Mesothelial cell of epicardium (in vitro differentiated cells): ENCODE data around the gene TMEM120B. TPM values are rescaled to one million over a fixed set of nuclear protein-coding genes. Genes with fewer than 3 reads are reported as not detected.

Experiments
- DNase-seq, 2 experiments: peaks; one replicate each; pipeline ENCODE4 v3.0.0; 2021; ENCODE audit warnings: low spot score in 2 of 2; ENCODE audit not compliant: unreplicated experiment in 2 of 2
- H3K27ac Mint-ChIP-seq: 2 replicates; pipeline ENCODE4 v1.8.0; 2021; ENCODE audit warnings: mixed read lengths
- H3K27me3 Mint-ChIP-seq: 2 replicates; pipeline ENCODE4 v1.8.0; 2021; ENCODE audit warnings: low read depth, mixed read lengths
- H3K36me3 Mint-ChIP-seq: 2 replicates; pipeline ENCODE4 v1.8.0; 2021; ENCODE audit warnings: mixed read lengths
- H3K4me1 Mint-ChIP-seq: 2 replicates; pipeline ENCODE4 v1.8.0; 2021; ENCODE audit warnings: mixed read lengths
- H3K4me3 Mint-ChIP-seq: 2 replicates; pipeline ENCODE4 v1.8.0; 2021; ENCODE audit warnings: mild to moderate bottlenecking, moderate library complexity, mixed read lengths
- H3K9me3 Mint-ChIP-seq: 2 replicates; pipeline ENCODE4 v1.8.0; 2021; ENCODE audit warnings: mixed read lengths
- total RNA-seq: library from RNA; stranded (reverse); gene quantifications from 3 replicates; pipeline ENCODE4 v1.2.1, GENCODE V29; 2021
- TF ChIP-seq, protein P1 (sequence below): fragments of 200-600 bp; sonication (generic); IDR thresholded peaks from one replicate; pipeline ENCODE4 v1.5.0; 2021; ENCODE audit warnings: antibody characterized with exemption; ENCODE audit not compliant: unreplicated experiment

The TMEM120B gene
- total RNA-seq, 1 donor from 2014 or later = 22.4 TPM

DNA sequence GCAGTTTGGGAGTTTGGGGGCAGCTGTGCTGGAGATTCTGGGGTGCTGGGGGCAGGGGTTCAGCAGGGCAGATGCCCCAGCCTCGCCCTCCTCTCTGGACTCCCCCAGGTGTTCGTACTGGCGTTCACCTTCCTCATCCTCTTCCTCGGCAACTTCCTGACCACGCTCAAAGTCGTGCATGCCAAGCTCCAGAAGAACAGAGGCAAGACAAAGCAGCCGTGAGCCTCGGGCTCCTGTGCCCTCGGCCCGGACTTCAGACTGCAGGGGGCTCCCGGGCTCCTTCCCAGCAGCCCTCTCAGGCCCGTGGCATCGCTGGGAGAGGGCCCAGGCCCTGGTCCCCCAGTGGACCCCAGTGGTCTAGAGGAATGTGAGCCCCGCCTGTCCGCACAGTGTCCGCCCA lies 62.9 kb downstream of the TMEM120B start:
- Mint-ChIP-seq H3K27me3 (no peaks in the 10 kb centered on the region), H3K27ac (peak overlapping the region; percentile 77), H3K9me3 (no peaks in the 10 kb centered on the region), H3K4me3 (no peak overlapping the region), H3K4me1 (peaks cover 40% of the 10 kb centered on the region), H3K36me3 (no peaks in the 10 kb centered on the region)
- DNase-seq = no peak
- TF ChIP-seq, protein P1, sequence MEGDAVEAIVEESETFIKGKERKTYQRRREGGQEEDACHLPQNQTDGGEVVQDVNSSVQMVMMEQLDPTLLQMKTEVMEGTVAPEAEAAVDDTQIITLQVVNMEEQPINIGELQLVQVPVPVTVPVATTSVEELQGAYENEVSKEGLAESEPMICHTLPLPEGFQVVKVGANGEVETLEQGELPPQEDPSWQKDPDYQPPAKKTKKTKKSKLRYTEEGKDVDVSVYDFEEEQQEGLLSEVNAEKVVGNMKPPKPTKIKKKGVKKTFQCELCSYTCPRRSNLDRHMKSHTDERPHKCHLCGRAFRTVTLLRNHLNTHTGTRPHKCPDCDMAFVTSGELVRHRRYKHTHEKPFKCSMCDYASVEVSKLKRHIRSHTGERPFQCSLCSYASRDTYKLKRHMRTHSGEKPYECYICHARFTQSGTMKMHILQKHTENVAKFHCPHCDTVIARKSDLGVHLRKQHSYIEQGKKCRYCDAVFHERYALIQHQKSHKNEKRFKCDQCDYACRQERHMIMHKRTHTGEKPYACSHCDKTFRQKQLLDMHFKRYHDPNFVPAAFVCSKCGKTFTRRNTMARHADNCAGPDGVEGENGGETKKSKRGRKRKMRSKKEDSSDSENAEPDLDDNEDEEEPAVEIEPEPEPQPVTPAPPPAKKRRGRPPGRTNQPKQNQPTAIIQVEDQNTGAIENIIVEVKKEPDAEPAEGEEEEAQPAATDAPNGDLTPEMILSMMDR = no peak

DNA sequence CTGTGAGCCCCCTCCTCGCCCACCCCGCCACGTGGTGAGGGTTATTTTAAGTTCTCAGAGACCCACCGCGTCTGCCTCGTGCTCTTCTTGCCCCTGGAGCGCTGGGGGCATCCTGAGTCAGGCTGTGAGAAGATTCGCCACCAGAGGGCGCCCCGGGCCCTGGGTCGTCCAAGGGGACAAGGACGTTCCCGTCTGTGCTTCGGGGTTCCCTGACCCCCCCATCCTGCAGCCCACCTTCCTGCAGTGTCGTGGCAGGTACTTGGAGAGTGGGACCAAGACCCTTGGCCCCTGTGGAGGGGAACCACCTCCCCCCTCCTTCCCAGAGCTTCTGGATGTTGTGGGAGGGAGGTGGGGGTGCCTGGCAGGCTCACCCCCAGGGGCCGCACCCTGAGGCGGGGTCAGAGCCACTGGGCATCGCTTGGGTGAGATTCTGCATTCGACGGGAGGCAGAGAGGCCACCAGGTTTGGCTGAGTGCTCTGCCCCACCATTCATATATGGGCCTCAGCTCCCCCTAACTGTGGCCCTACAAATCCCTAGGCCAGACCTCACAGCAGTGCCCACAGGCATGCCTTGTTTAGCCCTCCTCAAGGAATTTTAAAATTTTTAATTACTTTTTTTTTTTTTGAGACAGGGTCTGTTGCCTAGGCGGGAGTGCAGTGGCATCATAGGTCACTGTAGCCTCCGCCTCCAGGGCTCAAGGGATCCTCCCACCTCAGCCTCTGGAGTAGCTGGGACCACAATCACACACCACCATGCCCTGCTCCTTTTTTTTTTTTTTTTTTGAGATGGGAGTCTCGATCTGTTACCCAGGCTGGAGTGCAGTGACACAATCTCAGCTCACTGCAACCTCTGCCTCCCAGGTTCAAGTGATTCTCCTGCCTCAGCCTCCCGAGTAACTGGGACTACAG lies 63.9 kb downstream of the TMEM120B start:
- Mint-ChIP-seq H3K27ac (no peak overlapping the region), H3K4me1 (peaks cover 31% of the 10 kb centered on the region), H3K36me3 (no peaks in the 10 kb centered on the region), H3K4me3 (no peak overlapping the region), H3K9me3 (no peaks in the 10 kb centered on the region), H3K27me3 (no peaks in the 10 kb centered on the region)
- DNase-seq = peak; percentile 60 to 81
- TF ChIP-seq, protein P1 = peak; percentile 77

DNA sequence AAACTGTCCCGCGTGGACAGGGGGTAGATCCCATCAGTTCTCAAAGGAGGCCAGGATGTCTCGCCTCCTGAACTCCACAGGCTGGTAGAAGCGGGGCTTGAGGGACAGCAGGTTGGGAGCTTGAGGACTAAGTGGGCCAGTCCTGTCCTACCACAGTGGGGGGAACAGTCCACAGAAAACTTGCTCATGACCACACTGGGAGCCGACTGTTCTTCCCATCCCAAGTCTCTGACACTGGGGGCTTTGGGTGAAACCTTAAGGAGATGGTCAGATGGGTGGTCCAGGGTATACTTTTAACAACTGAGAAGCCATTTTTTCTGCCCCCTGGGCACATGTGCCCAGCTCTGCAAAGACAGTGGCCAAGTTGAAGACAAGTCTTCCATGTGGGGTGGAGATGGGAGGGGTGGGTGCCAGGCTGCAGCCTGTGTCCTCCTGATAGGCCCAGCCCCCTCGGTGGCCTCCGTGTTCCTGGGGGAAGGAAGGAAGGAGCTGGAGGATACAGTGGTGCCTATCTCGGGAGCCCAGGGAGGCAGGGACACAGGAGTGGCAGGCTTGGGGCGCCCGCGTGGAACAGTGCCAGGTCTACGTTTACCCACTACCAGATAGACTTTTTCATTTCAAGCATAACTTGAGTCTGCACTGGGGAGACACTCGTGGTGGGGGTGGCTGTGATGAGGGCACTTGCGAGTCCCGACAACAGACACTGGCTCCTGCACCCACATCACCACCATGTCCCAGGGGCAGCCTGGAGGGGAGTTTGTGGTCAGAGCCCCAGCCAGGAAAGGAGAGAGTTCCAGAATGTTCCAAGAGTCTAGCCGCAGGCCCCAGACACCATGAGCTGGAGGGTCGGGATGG lies 66.2 kb downstream of the TMEM120B start:
- Mint-ChIP-seq H3K4me1 (peaks cover 26% of the 10 kb centered on the region), H3K4me3 (no peak overlapping the region), H3K9me3 (no peaks in the 10 kb centered on the region), H3K27me3 (no peaks in the 10 kb centered on the region), H3K27ac (peak overlapping the region; percentile 39), H3K36me3 (no peaks in the 10 kb centered on the region)
- no peak for DNase-seq
- TF ChIP-seq, protein P1 = no peak

DNA sequence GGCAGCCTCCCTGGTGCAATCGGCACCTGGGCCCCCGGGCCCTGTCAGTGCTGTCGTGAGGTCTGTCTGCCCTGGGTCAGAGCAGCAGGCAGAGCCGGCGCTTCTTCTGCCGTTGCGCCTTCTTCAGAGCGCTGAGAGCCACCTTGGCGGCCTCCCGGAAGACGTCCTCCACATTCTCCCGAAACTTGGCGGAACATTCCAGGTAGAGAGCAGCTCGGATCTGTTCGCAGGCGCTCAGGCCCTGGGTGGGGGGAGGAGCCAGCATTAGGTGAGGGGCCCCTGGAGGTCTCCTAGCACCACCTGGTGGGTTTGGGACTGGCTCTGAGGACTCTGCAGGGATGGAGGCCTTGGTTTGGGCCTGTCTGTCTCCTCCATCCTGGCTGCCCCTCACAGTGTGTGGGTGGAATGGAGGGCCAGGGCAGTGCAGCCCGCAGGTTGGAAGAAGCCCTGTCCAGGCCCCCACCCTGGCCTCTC lies 66.9 kb downstream of the TMEM120B start:
- Mint-ChIP-seq H3K4me1 (peaks cover 24% of the 10 kb centered on the region), H3K4me3 (no peak overlapping the region), H3K27ac (no peak overlapping the region), H3K27me3 (no peaks in the 10 kb centered on the region), H3K9me3 (no peaks in the 10 kb centered on the region), H3K36me3 (no peaks in the 10 kb centered on the region)
- no peak for DNase-seq
- TF ChIP-seq, protein P1 = no peak

DNA sequence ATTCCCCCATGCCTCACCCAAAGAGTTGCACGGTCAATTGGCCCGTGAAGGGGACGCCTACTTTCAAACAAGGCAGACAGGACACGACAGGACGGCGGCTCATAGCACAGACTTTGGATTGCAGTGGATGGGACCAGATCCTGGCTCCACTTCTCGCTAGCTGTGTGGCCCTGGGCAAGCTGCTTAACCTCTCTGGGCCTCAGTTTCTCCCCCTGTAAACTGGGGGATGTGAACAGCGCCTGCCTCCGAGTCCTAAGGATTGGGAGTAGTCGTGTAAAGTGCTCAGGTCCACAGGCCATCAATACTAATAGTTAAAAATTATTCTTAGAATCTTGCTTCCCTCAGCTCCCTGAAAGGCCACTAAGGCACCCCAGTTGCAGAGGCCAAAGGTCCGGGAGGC lies 67.9 kb downstream of the TMEM120B start:
- H3K4me3 Mint-ChIP-seq = no peak overlapping the region
- TF ChIP-seq, protein P1 = no peak
- no peaks in the 10 kb centered on the region for H3K27me3 Mint-ChIP-seq
- no peaks in the 10 kb centered on the region for H3K9me3 Mint-ChIP-seq
- no peak for DNase-seq
- H3K4me1 Mint-ChIP-seq = peaks cover 14% of the 10 kb centered on the region
- no peaks in the 10 kb centered on the region for H3K36me3 Mint-ChIP-seq
- no peak overlapping the region for H3K27ac Mint-ChIP-seq
